Activated effector memory CD4-positive, alpha-beta T cell treated with anti-CD3 and anti-CD28 coated beads, Interleukin-2, amount 50 U/mL, for 16 hours (primary cell): ENCODE measurements around the gene BRINP3.
"Not testable (repeated sequence)": the region's sequence is repeated elsewhere in the genome, so short reads cannot be mapped to it uniquely, and the experiment has no call there.

Experiments
- DNase-seq: peaks from one replicate; pipeline ENCODE4 v3.0.0-alpha.2; 2020

BRINP3 gene

DNA sequence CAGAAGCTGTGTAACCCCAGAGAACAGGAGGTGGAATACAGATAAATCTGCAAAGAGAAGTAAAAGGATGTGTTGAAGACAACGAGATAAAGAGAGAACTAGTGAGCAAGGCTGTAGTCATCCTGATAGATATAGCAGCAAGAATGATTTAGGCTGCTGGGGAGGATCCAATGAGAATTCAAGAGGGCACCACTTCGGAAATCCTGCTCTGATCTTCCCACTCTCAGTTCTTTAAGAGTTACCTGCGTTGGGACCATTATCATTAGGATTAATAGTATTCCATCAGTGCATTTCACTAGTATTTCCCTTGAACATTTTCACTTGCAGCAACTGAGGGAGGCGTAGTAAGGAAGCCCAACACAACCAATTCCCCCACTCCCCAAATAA is at the start of gene BRINP3:
Gene BRINP3, minus strand, starts transcription at position 103 of the 387 bp plus-strand sequence.
- no peak for DNase-seq

DNA sequence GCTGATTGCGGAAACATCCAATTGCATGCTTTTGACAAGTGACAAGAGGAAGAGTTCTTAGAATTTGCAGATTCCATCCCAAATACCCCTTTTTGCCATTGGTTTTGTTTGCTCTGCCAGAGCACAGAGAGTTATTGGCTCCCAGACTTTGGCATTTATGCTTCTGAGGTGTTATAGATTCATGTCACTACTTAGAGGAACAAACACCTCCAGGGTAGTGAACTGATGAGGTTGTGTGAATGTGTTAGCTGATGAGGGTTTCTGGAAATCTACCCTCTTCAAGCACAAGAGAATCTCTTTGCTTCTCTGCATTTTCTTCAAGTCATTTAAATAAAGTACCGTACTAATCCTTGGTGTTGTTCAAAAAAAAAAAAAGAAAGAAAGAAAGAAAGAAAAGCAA is 33.9 kb upstream of the BRINP3 start:
- DNase-seq = no peak

DNA sequence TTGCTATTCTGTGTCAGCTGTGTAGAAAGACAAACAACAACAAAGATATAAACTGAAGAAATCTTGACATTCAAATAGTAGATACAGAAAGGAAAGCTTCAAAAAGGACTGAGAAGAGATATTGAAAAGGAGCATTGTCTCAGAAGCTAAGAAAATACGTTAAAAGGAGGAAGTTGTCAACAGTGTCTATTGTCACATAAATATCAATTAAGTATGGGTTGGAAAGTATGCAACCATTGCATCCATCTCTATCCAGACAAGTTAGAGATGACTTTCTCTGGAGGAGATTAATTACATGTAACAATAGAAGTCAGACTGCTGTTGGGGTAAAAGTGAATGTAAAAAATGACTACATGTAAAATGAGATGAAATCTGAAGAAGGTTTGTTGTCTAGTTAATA is 29.7 kb upstream of the BRINP3 start:
- DNase-seq = no peak

DNA sequence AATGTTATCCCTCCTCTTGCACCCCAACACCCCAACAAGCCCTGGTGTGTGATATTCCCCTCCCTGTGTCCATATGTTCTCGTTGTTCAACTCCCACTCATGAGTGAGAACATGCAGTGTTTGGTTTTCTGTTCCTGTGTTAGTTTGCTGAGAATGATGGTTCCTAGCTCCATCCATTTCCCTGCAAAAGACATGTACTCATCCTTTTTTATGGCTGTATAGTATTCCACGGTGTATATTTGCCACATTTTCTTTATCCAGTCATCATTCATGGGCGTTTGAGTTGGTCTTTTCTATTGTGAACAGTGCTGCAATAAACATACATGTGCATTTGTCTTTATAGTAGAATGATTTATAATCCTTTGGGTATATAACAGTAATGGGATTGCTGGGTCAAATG is 26.9 kb upstream of the BRINP3 start:
- DNase-seq = not testable (repeated sequence)

DNA sequence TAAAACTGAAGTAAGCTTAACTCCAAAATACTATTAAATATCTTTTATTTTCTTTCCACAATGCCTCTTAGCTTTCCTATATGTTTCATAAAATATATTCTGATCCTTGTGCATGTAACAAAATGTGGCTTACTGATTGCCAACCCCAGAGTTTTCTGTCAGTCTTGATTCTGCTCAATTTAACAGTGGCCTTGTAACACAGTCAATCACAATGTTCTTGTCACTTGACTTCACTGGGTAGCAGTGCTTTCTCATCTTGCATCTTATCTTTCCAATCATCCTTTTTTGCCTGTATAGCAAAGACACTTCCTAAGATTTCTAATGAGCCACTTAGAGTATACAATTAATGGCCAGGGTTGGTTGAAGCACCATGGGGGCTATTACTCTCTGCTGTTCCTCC is 19.9 kb upstream of the BRINP3 start:
- no peak for DNase-seq

DNA sequence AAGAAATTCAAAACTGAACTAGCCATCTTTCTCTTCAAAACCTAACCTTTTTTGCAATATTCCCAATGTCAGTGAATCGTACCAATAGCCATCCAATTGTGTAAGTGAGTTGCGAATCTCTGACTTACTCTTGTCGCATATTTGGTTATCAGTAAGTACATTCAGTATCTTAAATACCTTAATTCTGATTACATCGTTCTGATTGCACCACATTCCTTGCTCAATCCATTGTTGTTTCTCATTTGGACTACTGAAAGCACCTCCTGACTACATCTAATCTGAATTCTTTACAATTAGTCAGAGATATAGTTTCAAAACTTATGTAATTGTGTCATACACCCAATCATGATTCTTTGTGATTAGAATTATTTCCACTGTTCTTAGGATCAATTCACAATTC is 16.8 kb upstream of the BRINP3 start:
- no peak for DNase-seq

DNA sequence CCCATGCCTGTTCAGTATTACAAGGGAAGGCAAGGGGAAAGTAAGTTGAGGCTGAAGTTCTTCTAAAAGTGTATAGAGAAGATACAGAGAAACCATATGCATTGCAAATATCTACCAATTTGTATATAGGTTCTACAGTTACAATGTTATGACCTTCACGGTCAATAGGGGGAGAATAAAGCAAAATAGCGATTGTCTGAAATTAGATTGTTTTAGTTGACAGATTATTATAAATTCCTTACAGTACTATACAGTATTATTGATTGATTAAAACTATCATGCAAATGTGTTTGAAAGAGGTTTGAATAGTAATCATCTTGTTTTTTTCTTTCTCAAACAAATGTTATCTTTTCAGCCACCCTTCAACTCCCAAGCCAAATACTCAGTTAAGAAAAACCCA is 13.7 kb upstream of the BRINP3 start:
- no peak for DNase-seq

DNA sequence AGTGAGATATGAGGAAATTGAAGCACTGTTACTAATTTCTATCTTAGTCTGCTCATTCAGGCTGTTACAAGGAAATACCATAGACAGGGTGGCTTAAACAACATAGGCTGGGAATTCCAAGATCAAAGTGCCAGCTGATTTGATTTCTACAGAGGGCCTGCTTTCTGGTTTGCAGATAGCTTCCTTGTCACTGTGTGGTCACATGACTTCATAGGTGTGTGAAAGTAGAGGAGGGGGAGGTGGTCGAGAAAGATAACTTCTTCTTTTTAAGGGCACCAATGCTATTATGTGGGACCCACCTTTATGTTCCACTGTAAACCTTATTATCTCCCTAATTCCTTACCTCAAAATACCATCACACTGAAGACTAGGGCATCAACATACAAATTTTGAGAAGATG is 6.4 kb upstream of the BRINP3 start:
- DNase-seq = no peak

DNA sequence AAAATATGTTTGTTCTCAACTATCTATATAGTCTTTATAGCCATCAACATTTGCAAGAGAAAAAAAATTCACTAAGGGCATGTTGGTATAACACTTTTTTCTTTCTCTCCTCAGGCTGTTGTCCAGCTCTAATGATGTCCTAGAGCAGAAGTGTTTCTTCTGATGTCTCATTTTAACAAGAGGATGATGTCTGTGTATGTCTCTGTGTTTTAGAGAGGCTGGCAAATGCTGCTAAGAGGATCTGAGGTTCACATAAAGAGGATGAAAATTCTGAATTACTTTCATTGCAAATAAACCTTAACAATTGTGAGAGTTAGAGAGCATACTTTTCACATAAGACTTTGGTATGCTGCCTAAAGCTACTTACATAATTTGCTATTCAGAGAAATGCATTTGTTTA is 2.6 kb upstream of the BRINP3 start:
- no peak for DNase-seq

DNA sequence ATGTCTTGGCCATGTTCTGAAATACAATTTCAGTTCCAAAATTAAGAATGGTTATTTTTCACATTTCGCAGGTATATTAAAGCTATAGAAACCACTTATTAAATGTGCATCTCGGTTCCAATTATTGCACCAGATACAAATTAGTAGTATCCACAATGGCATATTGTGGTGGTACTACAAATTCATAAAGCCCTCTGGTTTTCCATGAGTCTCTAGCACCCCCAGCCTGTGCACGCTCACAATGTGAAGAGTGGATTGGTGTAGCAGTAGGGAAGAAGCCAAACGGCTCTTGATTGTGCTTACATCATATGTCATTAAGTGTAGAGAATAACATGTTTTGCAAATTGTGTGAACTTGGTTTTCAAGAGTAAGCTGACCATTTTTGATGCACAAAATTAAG is 1.9 kb upstream of the BRINP3 start:
- DNase-seq = no peak

DNA sequence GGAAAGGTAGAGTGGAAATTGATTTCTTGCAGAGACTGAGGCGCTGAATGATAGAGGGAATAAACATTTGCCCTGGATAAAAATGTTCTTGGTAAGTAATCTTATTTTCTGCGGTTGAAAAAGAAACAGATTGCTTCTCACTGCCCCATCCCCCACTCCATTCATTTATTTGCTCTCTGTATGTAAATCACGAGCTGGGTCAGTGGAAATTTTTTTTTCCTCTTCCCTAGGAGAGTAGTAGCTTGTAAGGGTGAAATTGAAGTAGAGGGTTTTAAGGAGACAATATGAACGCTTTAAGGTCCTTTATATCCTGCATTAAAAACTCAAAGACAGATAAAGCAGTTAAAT is 1.4 kb upstream of the BRINP3 start:
- DNase-seq = no peak

DNA sequence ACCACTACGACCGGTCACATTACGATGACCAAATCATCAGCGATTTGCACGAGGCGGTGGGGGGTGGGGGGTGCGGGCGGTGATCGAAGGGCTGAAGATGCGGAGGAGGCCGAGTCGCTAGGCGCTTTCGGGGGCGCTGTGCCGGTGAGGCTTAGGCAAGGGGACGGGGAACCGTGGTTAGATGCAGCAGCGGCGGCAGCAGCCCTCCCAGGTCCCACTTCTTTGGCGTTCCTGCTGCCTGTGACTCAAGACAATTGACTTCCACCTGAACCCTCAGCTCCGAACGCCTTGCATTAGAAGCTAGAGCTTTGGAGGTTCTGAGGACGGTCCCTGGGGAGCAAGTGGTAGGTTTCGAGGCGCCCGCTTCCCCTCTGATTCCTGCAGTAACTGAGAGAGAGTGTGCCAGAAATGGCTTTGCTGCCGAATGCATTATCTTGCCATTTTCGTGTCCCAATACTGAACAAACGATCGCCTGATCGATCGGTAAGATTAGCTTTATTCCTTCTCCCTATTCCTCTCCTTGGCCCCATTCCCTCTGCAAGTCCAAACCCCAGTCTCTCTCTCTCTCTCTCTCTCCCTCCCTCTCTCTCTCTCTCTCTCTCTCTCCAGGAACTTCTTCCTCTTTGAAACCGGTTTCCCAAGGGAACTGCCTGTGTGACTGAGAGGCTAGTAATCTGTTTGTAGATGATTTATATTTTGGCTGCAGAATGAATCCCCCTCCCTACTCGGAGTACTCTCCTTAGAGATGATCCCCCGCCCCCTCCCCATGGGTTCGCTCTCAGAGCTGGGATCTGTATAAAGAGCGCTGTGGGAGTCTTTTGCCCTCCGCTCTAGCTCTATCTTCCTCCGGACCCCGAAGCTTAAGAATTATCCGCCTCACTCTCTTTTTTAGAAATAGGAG is 735 bp upstream of the BRINP3 start:
- DNase-seq = no peak

DNA sequence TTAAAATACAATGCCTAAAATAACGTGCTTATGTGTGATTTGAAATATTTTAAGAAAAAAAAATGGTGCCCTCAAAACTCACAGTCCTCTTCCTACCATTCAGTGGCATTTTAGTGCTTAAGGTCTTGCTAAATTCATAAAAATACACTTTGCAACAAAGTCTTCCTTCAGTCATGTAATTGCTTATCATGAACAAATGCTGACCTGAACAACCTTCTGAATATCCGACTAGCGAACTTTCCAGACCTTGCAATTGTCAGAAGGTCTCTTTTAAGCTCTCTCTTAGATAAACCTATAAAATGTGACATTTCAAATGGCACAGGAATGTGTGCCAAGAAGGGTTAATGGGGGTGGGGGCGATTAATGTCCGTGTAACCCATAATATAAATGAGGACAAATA is 858 bp downstream of the BRINP3 start:
- no peak for DNase-seq

DNA sequence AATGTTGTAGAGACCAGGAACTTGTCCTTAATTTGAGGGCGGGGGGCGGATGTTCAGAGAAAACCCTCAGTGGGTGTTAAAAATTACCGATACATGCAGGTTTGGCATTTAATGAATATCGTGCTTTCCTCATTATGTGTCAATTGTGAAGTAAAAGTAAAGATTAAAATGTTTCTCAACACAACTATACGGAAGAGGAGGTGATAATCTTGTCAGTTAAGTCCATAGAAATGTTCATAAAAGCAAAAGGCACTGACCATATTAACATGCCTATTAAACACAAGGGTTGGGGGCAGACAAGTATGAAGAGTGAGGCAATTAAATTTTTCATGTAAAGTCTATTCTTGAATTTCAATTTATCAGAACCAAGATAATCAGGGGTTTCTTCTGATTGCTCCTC is 1.3 kb downstream of the BRINP3 start:
- DNase-seq = no peak

DNA sequence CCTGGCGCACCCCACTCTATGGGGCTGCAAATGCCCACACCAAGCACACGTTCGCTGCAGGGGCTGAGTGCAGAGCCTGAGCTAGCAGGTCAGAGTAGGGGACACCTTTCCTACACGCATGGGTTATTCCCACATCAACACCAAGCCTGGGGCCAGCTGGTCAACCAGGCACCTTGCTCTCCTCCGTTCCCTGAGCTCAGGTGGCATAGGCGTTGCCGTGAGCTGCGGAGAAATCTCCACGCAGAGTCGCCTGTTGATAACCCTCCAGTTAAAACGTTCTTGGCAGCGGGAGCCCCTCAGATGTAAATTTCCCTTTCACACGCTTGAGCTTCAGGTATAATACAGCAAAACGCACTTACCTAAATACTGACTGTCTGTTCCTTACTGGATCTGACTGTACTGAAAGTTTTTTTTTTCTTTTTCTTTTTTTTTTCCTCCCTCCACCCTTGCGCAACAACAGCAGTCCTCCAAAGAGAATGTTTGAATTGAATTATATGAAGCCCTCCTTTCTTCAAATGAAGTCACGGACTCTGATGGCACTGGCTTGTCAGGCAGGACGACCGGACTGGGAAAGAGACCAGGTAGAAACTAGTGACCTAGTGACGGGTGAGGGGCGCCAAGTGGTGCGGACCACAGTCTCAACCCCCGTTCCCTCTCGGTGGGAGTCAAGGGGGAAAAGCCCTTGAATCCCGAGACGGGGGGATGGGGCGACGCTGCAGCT is 2.1 kb downstream of the BRINP3 start:
- DNase-seq = no peak

DNA sequence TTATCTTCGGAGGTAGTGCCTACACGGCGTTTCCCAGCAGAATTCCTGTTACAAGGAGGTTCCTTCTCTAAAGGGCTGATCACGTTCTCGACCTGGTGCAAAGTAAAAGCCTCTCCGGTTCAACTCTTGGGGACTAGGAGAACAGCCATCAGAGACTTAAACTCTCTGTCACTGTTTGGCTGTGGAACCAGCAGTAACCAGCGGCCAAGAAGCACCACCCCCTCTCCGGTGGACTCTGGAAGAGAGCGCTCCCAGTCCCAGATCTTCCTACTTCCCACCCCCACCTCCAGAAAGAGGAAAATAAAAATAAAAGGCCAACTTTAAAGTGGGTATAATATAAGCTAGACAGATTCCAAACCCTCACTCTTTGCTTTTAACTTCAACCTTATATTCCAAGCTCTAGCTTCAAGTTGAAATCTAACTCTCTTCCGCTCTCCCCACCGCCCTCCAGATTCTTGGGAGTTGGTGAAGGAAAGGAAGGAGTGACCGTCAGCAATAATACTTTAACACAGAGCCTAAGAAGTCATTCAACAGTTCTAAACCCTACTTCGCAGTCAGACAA is 2.9 kb downstream of the BRINP3 start:
- no peak for DNase-seq

DNA sequence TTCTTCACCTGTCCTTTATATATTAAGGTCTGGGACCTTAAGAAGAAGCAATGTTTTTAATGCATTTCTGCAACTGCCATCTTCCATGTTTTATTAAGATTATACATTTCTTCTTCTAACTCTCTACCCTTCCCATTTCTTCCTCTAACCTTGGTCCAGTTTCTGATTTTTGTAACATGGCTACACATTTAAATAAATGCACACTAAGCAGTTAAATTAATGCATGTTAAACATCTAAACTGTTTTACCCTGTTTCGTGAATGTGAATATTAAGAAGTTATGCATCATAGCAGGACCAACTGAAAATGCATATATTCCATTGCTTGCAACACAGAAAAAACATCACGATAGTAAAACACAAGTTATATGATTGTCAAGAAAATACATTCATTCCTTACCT is 3.7 kb downstream of the BRINP3 start:
- DNase-seq = no peak

DNA sequence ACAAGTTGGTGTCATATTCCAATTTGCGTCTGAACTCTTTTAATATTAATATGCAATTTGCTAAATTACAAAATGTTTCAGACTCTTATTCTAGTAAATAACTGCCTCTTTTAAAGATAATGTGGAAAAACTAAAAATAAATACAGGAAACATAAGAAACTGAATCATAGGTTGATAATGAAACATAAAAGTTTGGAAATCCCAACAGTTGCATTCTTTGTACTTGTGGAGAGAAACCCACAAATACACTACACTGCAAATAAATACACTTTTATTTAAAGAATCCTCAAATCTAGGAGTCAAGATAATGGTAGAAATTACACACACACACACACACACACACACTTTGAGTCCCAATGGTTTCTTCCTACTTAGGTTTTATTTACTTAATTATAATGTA is 5.2 kb downstream of the BRINP3 start:
- DNase-seq = no peak

DNA sequence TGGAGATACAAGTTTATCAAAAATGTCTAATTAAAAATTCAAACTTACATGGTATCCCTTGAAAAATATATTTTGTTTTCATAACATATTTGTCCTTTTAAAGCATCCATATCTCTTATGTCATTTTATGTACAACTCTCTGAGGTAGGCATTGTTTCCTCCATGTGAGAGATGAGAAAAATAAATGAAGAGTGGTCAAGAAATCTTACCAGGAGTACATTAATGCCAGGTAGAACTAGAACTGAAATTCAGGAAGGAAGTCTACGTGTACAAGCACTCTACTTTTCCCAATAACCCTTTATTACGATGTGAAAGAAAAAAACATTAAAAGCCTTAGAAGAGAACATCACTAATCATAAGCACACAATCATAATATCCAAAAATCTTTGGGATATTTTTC is 5.6 kb downstream of the BRINP3 start:
- DNase-seq = no peak

DNA sequence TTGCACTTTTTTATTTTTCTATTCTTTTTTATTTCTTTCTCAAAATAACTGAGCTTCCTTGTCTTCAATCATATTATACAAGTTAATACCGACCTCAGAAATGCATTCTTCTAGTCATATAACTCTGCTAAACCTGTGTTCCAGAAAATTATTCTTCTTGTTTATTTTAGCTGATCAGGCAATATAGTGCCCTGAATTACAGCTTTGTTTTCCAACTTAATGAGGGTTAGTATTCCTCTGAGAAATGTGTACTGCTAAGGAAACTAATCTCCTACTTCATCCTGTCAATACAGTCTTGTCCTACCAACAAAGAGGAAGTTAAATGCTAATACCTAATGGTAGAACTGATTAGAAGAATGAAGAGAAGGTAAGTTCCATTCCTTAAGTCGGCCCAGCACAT is 13.0 kb downstream of the BRINP3 start:
- no peak for DNase-seq

DNA sequence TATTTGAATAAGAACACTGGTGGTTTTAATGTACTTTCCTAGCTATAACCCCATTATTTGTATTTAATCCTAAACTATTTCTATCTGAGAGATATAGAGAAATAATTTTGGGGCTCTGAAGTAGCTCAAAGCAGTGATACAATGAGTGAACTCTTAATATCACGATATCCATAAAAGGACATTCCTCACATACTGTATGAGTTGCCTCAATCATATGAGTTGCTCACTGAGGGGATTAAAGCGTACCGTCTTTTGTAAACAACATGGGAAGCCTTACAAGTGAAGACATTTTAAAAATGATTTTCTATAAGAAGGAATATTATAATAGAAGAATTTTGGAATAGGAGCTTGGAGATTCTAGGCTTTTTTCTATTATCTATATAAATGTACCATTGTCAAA is 21.5 kb downstream of the BRINP3 start:
- no peak for DNase-seq

DNA sequence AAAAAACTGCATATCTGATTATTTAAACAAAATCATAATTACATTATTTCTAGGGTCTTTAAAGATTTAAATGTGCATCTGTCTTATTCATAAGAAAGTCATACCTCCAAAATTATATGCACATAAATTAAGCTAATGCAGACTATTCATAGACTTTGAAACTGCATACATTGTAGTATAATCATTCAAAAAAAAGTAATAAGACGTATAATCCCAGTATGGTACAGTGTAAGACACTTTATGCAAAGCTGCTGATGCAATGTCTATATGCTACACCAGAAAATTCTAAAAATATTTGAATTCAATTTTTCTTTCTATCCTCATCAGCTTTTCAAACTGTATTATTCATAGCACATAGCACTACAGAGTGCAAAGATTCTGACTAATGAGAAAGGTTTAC is 22.0 kb downstream of the BRINP3 start:
- DNase-seq = no peak

DNA sequence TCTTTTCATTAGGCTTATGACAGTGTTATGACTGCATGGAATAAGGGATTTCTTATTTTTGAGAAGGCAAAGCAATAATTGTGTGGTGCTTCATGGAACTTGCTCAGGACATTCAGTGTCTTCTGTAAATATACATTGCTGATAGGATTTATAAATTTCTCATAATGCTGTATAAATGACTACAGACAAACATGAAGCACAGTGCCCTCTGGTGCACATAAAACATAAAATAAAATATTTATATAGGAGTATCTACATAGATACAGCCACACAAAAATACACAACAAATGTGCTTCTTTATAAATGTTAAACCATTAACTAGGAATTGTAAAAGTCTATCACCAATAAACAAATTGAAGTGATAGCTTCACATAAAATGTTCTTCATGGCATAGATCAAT is 24.1 kb downstream of the BRINP3 start:
- no peak for DNase-seq

DNA sequence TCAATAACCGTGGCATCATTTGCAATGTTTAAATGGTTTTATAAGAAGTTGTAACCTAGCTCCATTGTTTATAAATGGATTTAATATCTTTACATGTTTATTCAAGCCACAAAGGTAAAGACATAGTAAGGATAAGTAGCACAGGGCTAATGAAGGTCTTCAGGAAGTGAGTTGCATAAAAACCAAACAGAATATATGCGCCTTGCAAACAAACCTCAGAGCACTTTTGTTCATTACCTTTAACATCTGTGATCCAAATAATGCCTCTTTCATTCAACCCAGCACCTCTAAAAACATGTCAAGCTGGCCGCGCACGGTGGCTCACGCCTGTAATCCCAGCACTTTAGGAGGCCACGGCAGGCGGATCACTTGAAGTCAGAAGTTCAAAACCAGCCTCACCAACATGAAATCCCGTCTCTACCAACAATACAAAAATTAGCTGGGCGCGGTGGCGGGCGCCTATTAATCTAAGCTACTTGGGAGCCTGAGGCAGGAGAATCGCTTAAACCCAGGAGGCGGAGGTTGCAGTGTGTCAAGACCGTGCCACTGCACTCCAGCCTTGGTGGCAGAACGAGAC is 25.3 kb downstream of the BRINP3 start:
- no peak for DNase-seq
